ENCODE data around the gene SCN1B.

DNA sequence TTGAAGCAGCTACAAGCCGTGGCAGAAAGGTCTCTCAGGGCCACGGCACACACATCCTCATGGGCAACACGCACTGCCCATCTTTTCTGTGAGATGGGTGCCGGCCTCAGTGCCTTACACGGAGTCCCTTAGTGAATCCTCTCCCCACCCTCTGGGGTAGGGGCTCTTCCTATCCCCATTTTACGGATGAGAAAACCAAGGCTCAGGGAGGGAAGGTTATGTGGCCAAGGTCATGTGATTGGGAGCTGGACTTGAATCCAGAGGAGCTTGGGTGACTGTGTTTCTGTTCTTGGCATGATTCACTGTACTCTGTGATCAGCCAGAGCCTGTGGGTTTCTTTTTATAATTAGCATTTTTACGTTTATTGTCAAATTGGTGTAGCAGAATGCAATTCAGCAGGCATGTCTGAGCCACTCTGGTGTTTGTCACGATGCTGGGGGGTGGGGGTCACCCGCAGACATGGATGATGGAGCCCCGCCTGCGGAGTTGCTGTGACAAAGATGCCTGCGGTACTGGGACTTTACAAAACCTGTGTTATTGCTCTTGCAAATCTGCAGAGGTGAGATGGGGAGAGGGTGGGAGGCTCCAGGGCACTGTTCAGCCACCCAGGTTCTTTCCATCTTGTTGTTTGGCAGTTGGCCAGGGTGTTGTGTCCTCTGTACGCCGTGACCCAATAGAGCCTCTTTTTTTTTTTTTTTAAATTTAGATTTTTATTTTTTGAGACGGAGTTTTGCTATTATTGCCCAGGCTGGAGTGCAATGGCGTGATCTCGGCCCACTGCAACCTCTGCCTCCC is 4.5 kb downstream of the SCN1B start:
- TF ChIP-seq, protein P1, sequence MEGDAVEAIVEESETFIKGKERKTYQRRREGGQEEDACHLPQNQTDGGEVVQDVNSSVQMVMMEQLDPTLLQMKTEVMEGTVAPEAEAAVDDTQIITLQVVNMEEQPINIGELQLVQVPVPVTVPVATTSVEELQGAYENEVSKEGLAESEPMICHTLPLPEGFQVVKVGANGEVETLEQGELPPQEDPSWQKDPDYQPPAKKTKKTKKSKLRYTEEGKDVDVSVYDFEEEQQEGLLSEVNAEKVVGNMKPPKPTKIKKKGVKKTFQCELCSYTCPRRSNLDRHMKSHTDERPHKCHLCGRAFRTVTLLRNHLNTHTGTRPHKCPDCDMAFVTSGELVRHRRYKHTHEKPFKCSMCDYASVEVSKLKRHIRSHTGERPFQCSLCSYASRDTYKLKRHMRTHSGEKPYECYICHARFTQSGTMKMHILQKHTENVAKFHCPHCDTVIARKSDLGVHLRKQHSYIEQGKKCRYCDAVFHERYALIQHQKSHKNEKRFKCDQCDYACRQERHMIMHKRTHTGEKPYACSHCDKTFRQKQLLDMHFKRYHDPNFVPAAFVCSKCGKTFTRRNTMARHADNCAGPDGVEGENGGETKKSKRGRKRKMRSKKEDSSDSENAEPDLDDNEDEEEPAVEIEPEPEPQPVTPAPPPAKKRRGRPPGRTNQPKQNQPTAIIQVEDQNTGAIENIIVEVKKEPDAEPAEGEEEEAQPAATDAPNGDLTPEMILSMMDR (conservative IDR thresholded peaks at IDR 0.05; ENCODE audit: low read length): no peak
- TF ChIP-seq EZH2phosphoT487 (IDR thresholded peaks at IDR 0.05; ENCODE audit: borderline replicate concordance): no peak
